ENCODE results near the gene ADAMTSL1.

The ADAMTSL1 gene

GRCh38 chr9:18820566-18821095, 346.7 kb downstream of the ADAMTSL1 start:
- Histone ChIP-seq H3K36me3 (ENCODE audit: insufficient read depth, low read length) (no peaks in the 10 kb centered on the region), H3K4me1 (ENCODE audit: insufficient read depth, low read length) (no peaks in the 10 kb centered on the region), H2AFZ (ENCODE audit: low read depth, low read length) (no peak overlapping the region), H3K27me3 (ENCODE audit: insufficient read depth, low read length) (no peaks in the 10 kb centered on the region), H3K9me3 (ENCODE audit: low read length) (no peaks in the 10 kb centered on the region), H3K4me3 (ENCODE audit: low read length) (no peak overlapping the region)

- no peak overlapping the region for H2AFZ ChIP-seq (ENCODE audit: low read depth, low read length)
- no peaks in the 10 kb centered on the region for H3K27me3 ChIP-seq (ENCODE audit: insufficient read depth, low read length)
- no peaks in the 10 kb centered on the region for H3K4me1 ChIP-seq (ENCODE audit: insufficient read depth, low read length)
- H3K36me3 ChIP-seq (ENCODE audit: insufficient read depth, low read length): no peaks in the 10 kb centered on the region
- H3K4me3 ChIP-seq (ENCODE audit: low read length): no peak overlapping the region
- no peaks in the 10 kb centered on the region for H3K9me3 ChIP-seq (ENCODE audit: low read length)
These were observed 347.8 kb downstream of the ADAMTSL1 start for GRCh38 chr9:18821788-18822187.

GRCh38 chr9:18822850-18823249, 348.9 kb downstream of the ADAMTSL1 start:
- H3K36me3 ChIP-seq (ENCODE audit: insufficient read depth, low read length): no peaks in the 10 kb centered on the region

GRCh38 chr9:18824095-18824666, 350.2 kb downstream of the ADAMTSL1 start:
- no peaks in the 10 kb centered on the region for H3K36me3 ChIP-seq (ENCODE audit: insufficient read depth, low read length)
- no peaks in the 10 kb centered on the region for H3K4me1 ChIP-seq (ENCODE audit: insufficient read depth, low read length)
- no peak overlapping the region for H3K4me3 ChIP-seq (ENCODE audit: low read length)
- no peaks in the 10 kb centered on the region for H3K9me3 ChIP-seq (ENCODE audit: low read length)
- no peaks in the 10 kb centered on the region for H3K27me3 ChIP-seq (ENCODE audit: insufficient read depth, low read length)
- no peak overlapping the region for H2AFZ ChIP-seq (ENCODE audit: low read depth, low read length)

More at GRCh38 chr9:18822850-18823249, 348.9 kb downstream of the ADAMTSL1 start:
- no peak overlapping the region for H3K4me3 ChIP-seq (ENCODE audit: low read length)
- H3K9me3 ChIP-seq (ENCODE audit: low read length): no peaks in the 10 kb centered on the region
- no peaks in the 10 kb centered on the region for H3K4me1 ChIP-seq (ENCODE audit: insufficient read depth, low read length)
- H2AFZ ChIP-seq (ENCODE audit: low read depth, low read length): no peak overlapping the region
- H3K27me3 ChIP-seq (ENCODE audit: insufficient read depth, low read length): no peaks in the 10 kb centered on the region

- Histone ChIP-seq H3K9me3 (ENCODE audit: low read length) (no peaks in the 10 kb centered on the region), H3K4me3 (ENCODE audit: low read length) (no peak overlapping the region), H3K27me3 (ENCODE audit: insufficient read depth, low read length) (no peaks in the 10 kb centered on the region), H2AFZ (ENCODE audit: low read depth, low read length) (no peak overlapping the region), H3K36me3 (ENCODE audit: insufficient read depth, low read length) (no peaks in the 10 kb centered on the region), H3K4me1 (ENCODE audit: insufficient read depth, low read length) (no peaks in the 10 kb centered on the region)
These were observed 351.8 kb downstream of the ADAMTSL1 start for GRCh38 chr9:18825656-18826170.

GRCh38 chr9:18826248-18826647, 352.3 kb downstream of the ADAMTSL1 start:
- no peak overlapping the region for H3K4me3 ChIP-seq (ENCODE audit: low read length)
- H2AFZ ChIP-seq (ENCODE audit: low read depth, low read length): no peak overlapping the region
- no peaks in the 10 kb centered on the region for H3K27me3 ChIP-seq (ENCODE audit: insufficient read depth, low read length)
- no peaks in the 10 kb centered on the region for H3K36me3 ChIP-seq (ENCODE audit: insufficient read depth, low read length)
- H3K4me1 ChIP-seq (ENCODE audit: insufficient read depth, low read length): no peaks in the 10 kb centered on the region
- H3K9me3 ChIP-seq (ENCODE audit: low read length): no peaks in the 10 kb centered on the region

- H2AFZ ChIP-seq (ENCODE audit: low read depth, low read length): no peak overlapping the region
- no peaks in the 10 kb centered on the region for H3K4me1 ChIP-seq (ENCODE audit: insufficient read depth, low read length)
- no peaks in the 10 kb centered on the region for H3K9me3 ChIP-seq (ENCODE audit: low read length)
- no peaks in the 10 kb centered on the region for H3K27me3 ChIP-seq (ENCODE audit: insufficient read depth, low read length)
- H3K4me3 ChIP-seq (ENCODE audit: low read length): no peak overlapping the region
- no peaks in the 10 kb centered on the region for H3K36me3 ChIP-seq (ENCODE audit: insufficient read depth, low read length)
These were observed 355.1 kb downstream of the ADAMTSL1 start for GRCh38 chr9:18829066-18829465.

GRCh38 chr9:18829873-18830272, 355.9 kb downstream of the ADAMTSL1 start:
- Histone ChIP-seq H2AFZ (ENCODE audit: low read depth, low read length) (no peak overlapping the region), H3K9me3 (ENCODE audit: low read length) (no peaks in the 10 kb centered on the region), H3K4me3 (ENCODE audit: low read length) (no peak overlapping the region), H3K36me3 (ENCODE audit: insufficient read depth, low read length) (no peaks in the 10 kb centered on the region), H3K27me3 (ENCODE audit: insufficient read depth, low read length) (no peaks in the 10 kb centered on the region), H3K4me1 (ENCODE audit: insufficient read depth, low read length) (no peaks in the 10 kb centered on the region)

GRCh38 chr9:18834740-18835361, 360.9 kb downstream of the ADAMTSL1 start:
- no peak overlapping the region for H3K4me3 ChIP-seq (ENCODE audit: low read length)
- no peaks in the 10 kb centered on the region for H3K36me3 ChIP-seq (ENCODE audit: insufficient read depth, low read length)
- H3K9me3 ChIP-seq (ENCODE audit: low read length): no peaks in the 10 kb centered on the region
- H3K4me1 ChIP-seq (ENCODE audit: insufficient read depth, low read length): no peaks in the 10 kb centered on the region
- H2AFZ ChIP-seq (ENCODE audit: low read depth, low read length): no peak overlapping the region
- no peaks in the 10 kb centered on the region for H3K27me3 ChIP-seq (ENCODE audit: insufficient read depth, low read length)

GRCh38 chr9:18837402-18837801, 363.4 kb downstream of the ADAMTSL1 start:
- H2AFZ ChIP-seq (ENCODE audit: low read depth, low read length): no peak overlapping the region
- no peaks in the 10 kb centered on the region for H3K27me3 ChIP-seq (ENCODE audit: insufficient read depth, low read length)
- H3K9me3 ChIP-seq (ENCODE audit: low read length): no peaks in the 10 kb centered on the region
- H3K36me3 ChIP-seq (ENCODE audit: insufficient read depth, low read length): no peaks in the 10 kb centered on the region
- H3K4me1 ChIP-seq (ENCODE audit: insufficient read depth, low read length): no peaks in the 10 kb centered on the region
- H3K4me3 ChIP-seq (ENCODE audit: low read length): no peak overlapping the region

- Histone ChIP-seq H3K36me3 (ENCODE audit: insufficient read depth, low read length) (no peaks in the 10 kb centered on the region), H3K27me3 (ENCODE audit: insufficient read depth, low read length) (no peaks in the 10 kb centered on the region), H3K4me3 (ENCODE audit: low read length) (no peak overlapping the region), H2AFZ (ENCODE audit: low read depth, low read length) (no peak overlapping the region), H3K4me1 (ENCODE audit: insufficient read depth, low read length) (no peaks in the 10 kb centered on the region), H3K9me3 (ENCODE audit: low read length) (no peaks in the 10 kb centered on the region)
These were observed 373.8 kb downstream of the ADAMTSL1 start for GRCh38 chr9:18847576-18848275.

- Histone ChIP-seq H2AFZ (ENCODE audit: low read depth, low read length) (no peak overlapping the region), H3K27me3 (ENCODE audit: insufficient read depth, low read length) (no peaks in the 10 kb centered on the region), H3K4me3 (ENCODE audit: low read length) (no peak overlapping the region), H3K9me3 (ENCODE audit: low read length) (no peaks in the 10 kb centered on the region), H3K4me1 (ENCODE audit: insufficient read depth, low read length) (no peaks in the 10 kb centered on the region), H3K36me3 (ENCODE audit: insufficient read depth, low read length) (no peaks in the 10 kb centered on the region)
These were observed 374.7 kb downstream of the ADAMTSL1 start for GRCh38 chr9:18848657-18849056.

- no peak overlapping the region for H2AFZ ChIP-seq (ENCODE audit: low read depth, low read length)
- H3K4me3 ChIP-seq (ENCODE audit: low read length): no peak overlapping the region
- H3K4me1 ChIP-seq (ENCODE audit: insufficient read depth, low read length): no peaks in the 10 kb centered on the region
- H3K36me3 ChIP-seq (ENCODE audit: insufficient read depth, low read length): no peaks in the 10 kb centered on the region
- H3K9me3 ChIP-seq (ENCODE audit: low read length): no peaks in the 10 kb centered on the region
- H3K27me3 ChIP-seq (ENCODE audit: insufficient read depth, low read length): no peaks in the 10 kb centered on the region
These were observed 375.3 kb downstream of the ADAMTSL1 start for GRCh38 chr9:18849270-18849669.

Measured in neuron (in vitro differentiated cells).